Muscle layer of duodenum (tissue), 2 donors: ENCODE data around the gene TMEFF2.

ENCODE experiments used
- H3K27ac ChIP-seq: one replicate; pipeline ENCODE4 v1.7.0; 2013; ENCODE audit warnings: mild to moderate bottlenecking, low read length
- H3K27me3 ChIP-seq: one replicate; pipeline ENCODE4 v1.7.0; 2013; ENCODE audit warnings: low read depth, mild to moderate bottlenecking, control low read depth, low read length
- H3K36me3 ChIP-seq, 2 donors: one replicate each; pipeline ENCODE4 v1.7.0; 2013; ENCODE audit warnings: low read length in 2 of 2, control low read depth in 1 of 2, mild to moderate bottlenecking in 1 of 2; ENCODE audit not compliant: insufficient read depth in 2 of 2, control insufficient read depth in 1 of 2
- H3K4me1 ChIP-seq, 2 donors: one replicate each; pipeline ENCODE4 v1.7.0; 2013; ENCODE audit warnings: low read length in 2 of 2, mild to moderate bottlenecking in 2 of 2, control low read depth in 1 of 2, moderate library complexity in 1 of 2; ENCODE audit not compliant: insufficient read depth in 2 of 2, control insufficient read depth in 1 of 2
- H3K4me3 ChIP-seq, 2 donors: one replicate each; pipeline ENCODE4 v1.7.0; 2013; ENCODE audit warnings: low read length in 2 of 2, low read depth in 1 of 2, mild to moderate bottlenecking in 1 of 2
- H3K9me3 ChIP-seq, 2 donors: one replicate each; pipeline ENCODE4 v1.7.0; 2013; ENCODE audit warnings: low read length in 2 of 2, control low read depth in 1 of 2, mild to moderate bottlenecking in 1 of 2; ENCODE audit not compliant: control insufficient read depth in 1 of 2
- donor health status: healthy.

TMEFF2 gene

DNA sequence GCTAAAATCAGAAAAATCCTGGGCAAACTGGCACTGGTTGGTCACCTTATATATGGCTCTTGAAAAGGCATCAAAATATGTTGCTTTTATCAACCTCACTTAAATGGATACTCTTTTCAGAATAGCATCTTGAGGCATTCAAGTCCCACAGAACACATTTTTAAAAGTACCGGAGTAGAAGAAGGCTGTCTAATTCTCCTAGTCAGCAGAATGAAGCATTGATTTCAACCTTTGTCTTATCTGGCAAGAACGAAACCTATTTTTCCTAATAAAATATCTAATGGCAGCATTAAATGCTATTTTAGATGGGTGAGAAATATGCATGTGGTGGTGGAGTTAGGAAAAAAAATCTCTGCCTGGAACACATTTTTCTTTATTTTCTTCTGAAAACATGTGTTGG, 27.8 kb downstream of the TMEFF2 start:
- Histone ChIP-seq H3K27me3 (no peaks in the 10 kb centered on the region), H3K4me1 (no peaks in the 10 kb centered on the region), H3K4me3 (no peak overlapping the region), H3K9me3 (no peaks in the 10 kb centered on the region), H3K27ac (no peak overlapping the region), H3K36me3 (no peaks in the 10 kb centered on the region)

DNA sequence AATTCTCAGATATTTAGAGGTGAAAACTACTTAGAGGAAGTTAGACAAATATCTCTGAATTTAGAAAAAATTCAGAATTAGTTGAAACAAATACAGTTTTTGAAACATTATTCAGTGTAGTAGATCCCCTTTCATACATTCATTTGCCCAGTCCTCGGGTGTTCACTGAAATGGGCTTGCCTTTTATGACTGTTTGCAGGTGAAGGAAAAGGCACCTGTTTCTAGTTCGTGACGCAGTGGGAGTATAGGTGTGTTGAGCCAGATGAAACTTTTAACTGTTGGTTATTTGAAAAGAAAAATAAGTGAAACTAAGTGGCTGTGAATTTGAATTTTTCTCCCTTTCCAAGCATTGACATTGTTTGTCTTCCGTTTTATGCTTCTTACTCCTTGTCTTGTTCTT, 28.9 kb downstream of the TMEFF2 start:
- Histone ChIP-seq H3K36me3 (no peaks in the 10 kb centered on the region), H3K4me1 (no peaks in the 10 kb centered on the region), H3K27ac (no peak overlapping the region), H3K27me3 (no peaks in the 10 kb centered on the region), H3K4me3 (no peak overlapping the region), H3K9me3 (no peaks in the 10 kb centered on the region)

DNA sequence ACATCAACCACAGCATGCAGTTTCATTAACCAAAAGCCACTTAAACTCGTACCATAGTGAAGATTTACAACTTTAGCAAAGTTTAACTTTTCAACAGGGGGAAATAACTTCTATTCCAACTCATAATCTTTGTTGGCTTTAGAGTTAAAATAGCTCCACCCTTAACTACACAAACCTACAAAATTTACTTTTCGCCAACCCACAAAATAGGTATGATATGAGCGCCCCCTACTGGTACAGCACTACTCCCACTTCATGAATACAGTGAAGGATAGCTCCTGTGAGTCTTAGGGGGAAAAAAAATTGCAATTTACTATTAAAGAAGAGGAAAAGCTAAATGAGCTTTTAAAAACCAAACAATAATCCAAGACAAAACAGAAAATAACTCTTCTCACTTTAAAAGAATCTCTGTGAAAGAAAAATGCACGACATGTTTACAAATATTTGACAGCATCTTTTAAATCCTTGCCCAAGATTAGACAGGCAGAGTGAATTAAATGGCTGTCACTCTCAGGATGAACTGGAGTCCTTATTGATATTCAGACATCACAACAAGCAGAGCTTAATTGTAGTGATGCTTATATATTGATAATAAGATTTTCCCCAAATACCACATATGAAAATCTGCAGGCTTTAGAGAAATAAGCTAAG, 32.2 kb downstream of the TMEFF2 start:
- Histone ChIP-seq H3K27ac (no peak overlapping the region), H3K27me3 (no peaks in the 10 kb centered on the region), H3K4me3 (peak overlapping the region in 1 of 2 donors; percentile 37), H3K36me3 (no peaks in the 10 kb centered on the region), H3K4me1 (no peaks in the 10 kb centered on the region), H3K9me3 (no peaks in the 10 kb centered on the region)

DNA sequence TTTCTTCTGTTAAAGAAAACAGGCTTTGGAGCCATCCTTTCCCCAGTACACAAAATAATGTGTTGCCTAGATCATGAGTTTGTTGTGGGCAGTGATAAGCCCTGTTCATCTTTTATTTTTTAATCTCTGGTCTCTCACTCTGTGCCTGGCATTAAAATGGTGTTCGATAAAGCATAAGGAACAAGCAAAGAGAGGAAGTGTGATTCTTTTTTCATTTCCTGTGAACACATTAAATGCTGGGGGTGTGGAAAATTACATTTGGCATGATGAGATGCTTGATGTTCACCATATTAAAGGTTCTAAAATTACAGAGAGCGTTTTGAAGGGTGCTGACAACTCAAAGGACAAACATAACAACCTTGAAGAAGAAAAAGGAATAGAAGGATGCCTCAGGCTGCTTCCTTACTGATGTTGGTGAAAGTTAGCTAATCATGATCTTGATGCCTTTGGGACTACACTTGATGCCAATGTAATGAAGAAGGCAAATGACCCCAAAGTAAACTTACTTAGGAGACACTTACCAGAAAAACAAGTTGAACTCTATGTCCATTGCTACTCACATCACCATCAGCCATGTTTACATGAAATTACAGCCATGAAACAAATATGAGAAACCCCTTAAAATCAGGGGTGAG, 33.0 kb downstream of the TMEFF2 start:
- Histone ChIP-seq H3K27me3 (no peaks in the 10 kb centered on the region), H3K27ac (no peak overlapping the region), H3K4me1 (no peaks in the 10 kb centered on the region), H3K36me3 (no peaks in the 10 kb centered on the region), H3K9me3 (no peaks in the 10 kb centered on the region), H3K4me3 (peak overlapping the region in 1 of 2 donors; percentile 37)

DNA sequence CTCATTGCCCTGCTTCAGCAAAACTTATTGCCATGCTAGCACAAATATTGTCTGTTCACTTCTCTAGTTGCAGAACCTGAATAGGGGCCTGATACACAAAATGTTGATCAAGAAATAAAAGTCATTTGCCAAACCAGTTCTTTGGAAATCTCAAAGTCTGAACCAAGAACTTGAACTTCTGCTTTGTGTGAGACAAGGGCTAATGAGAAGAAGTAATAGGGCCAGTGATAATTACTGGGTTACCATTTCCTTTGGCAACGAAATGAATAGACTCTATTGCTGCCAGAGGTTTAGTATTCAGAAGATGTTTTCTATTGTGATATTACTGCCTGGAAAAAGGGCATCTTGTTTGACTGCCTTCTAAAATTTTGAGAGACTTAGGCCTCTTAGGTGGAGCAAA, 35.0 kb downstream of the TMEFF2 start:
- Histone ChIP-seq H3K36me3 (no peaks in the 10 kb centered on the region), H3K4me3 (no peak overlapping the region), H3K27me3 (no peaks in the 10 kb centered on the region), H3K4me1 (no peaks in the 10 kb centered on the region), H3K27ac (no peak overlapping the region), H3K9me3 (no peaks in the 10 kb centered on the region)

DNA sequence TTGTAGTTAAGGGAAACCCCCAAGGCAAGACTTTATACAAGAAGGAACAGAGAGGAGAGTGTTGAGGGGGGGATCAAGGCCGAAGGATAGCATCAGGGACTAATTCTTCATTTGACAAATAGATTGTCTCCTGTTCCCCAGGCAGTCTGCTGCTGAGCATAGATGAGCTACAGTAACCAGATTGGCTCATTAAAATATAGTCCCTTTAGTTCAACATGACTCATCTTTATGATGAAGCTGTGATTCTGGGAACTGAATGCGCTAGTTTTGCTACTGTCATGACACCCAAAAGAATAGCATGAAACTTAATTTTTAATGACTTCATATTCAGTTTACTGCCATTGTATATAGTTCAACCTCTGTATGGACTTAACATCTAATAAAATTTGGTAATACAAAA, 35.5 kb downstream of the TMEFF2 start:
- H3K36me3 ChIP-seq, result no peaks in the 10 kb centered on the region
- no peak overlapping the region for H3K4me3 ChIP-seq
- H3K27ac ChIP-seq, result no peak overlapping the region
- no peaks in the 10 kb centered on the region for H3K9me3 ChIP-seq
- H3K4me1 ChIP-seq, result no peaks in the 10 kb centered on the region
- no peaks in the 10 kb centered on the region for H3K27me3 ChIP-seq

DNA sequence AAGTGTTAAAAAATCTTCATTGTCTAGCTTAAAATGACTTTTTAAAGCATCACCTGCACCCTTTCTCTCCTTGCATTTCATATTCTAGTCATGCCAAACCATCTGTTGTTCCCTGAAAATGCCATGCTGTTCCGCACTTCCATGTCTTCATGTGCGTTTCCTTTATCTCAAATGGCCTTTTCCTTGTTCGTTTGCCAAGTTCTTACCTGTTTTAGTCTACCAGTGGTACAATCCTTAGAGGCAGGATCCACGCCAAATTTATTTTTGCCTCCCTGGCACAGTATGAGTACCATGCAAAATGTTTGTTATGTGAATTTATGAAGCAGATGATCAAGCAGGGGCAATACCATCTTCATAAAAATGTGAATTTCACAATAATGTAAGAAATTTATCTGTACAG, 37.0 kb downstream of the TMEFF2 start:
- Histone ChIP-seq H3K9me3 (no peaks in the 10 kb centered on the region), H3K36me3 (no peaks in the 10 kb centered on the region), H3K4me1 (no peaks in the 10 kb centered on the region), H3K4me3 (no peak overlapping the region), H3K27me3 (no peaks in the 10 kb centered on the region), H3K27ac (no peak overlapping the region)

DNA sequence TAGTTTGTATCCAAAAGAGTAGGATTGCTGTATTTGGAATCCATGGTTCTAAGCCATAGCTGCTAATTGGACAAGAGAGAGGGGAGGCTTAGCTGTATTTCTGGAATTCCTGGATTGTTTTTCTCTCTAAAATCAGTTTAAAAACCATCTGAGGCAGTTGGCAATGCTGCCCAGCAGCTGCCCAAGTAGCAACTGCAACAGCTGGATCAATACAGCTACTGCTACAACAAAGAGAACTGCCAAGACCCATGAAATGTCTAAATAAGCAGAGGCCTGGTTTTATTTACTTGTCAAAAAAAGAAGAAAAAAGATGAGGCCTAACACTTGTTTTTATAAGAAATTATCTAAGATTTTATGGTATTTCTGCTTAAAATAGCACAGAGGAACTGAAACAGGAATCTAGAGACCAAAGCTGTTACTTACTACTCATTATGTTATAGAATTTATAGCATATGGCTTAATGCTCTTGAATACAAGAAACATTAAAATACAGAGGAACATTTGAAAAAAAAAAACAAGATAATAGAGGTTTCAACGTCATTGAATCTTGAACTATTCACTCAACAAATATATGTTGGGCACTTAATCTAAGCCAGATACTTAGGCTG, 39.1 kb downstream of the TMEFF2 start:
- Histone ChIP-seq H3K9me3 (no peaks in the 10 kb centered on the region), H3K27ac (no peak overlapping the region), H3K4me1 (no peaks in the 10 kb centered on the region), H3K36me3 (no peaks in the 10 kb centered on the region), H3K27me3 (no peaks in the 10 kb centered on the region), H3K4me3 (no peak overlapping the region)

DNA sequence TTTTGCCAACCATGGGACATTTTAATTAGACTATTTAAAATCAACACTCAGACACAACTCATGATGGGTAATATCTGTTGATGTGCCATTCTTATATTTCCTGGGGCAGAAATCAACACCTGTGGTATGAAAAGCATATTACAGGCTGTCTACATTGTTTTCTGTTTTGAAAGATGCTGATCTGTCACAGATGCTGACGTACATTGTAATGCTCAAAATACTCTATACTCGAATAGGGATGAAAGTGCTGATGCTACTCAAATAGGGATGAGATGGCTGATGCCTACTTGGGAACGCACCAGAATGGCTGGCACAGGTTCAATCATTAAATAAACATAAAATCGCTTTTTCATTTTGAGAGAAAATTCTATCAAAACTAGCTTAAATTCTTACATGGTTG, 41.2 kb downstream of the TMEFF2 start:
- no peaks in the 10 kb centered on the region for H3K9me3 ChIP-seq
- no peak overlapping the region for H3K27ac ChIP-seq
- no peaks in the 10 kb centered on the region for H3K36me3 ChIP-seq
- no peak overlapping the region for H3K4me3 ChIP-seq
- no peaks in the 10 kb centered on the region for H3K27me3 ChIP-seq
- peaks cover 0 to 5% of the 10 kb centered on the region in 2 donors for H3K4me1 ChIP-seq

DNA sequence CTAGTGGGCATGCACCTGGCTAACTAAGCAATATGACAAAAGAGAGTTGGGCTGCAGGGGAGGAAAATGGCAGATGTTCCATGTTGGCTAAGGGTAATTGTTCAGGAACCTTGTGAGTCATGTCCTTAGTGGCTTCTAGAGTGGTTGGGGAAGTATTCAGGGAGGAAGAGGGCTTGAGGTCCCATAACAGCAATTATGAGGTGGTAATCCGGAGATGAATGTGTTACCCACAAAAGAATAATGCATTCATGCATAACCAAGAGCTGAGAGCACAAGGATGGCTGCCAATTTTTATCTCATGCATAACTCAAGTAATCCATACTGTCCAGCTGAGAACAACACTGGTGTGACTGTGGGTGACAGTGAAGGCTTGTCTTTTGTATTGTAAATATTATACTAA, 42.9 kb downstream of the TMEFF2 start:
- Histone ChIP-seq H3K9me3 (no peaks in the 10 kb centered on the region), H3K36me3 (no peaks in the 10 kb centered on the region), H3K4me1 (peaks cover 0 to 10% of the 10 kb centered on the region in 2 donors), H3K4me3 (no peak overlapping the region), H3K27ac (no peak overlapping the region), H3K27me3 (no peaks in the 10 kb centered on the region)

DNA sequence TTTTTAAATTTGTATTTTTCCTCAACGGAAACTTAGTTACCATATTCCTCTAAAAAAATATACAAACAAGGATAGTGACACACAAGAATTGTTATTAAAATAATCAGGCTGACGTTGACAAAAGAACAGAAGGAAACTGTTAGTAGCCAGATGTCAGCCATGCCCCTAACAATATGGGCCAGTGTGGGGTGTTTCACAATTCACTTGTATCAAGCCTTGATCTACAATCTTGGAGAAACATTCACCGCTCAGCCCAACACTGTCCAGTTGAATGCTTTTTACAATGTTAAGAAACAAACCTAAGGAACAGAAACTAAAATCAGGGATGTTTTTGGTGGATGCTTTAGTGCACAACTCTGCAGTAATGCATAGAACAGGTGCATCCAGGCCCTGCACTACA, 44.6 kb downstream of the TMEFF2 start:
- H3K4me1 ChIP-seq, result peaks cover 0 to 15% of the 10 kb centered on the region in 2 donors
- H3K9me3 ChIP-seq, result no peaks in the 10 kb centered on the region
- H3K36me3 ChIP-seq, result no peaks in the 10 kb centered on the region
- H3K27ac ChIP-seq, result no peak overlapping the region
- H3K4me3 ChIP-seq, result no peak overlapping the region
- H3K27me3 ChIP-seq, result no peaks in the 10 kb centered on the region
